ENCODE data around the gene ATG4D. TPM values are rescaled to one million over a fixed set of nuclear protein-coding genes. Genes with fewer than 3 reads are reported as not detected.
A peak's percentile ranks its signal among the peaks of the same experiment; 100 is the strongest.

ATG4D gene
- total and polyA plus RNA-seq, 2 experiments from 2014 or later: 6.2 to 18.0 TPM

- H3K4me3 ChIP-seq: peak within 1 kb of the TSS; percentile 80
- peak within 1 kb of the TSS; percentile 75 for H3K4me2 ChIP-seq (ENCODE audit: unreplicated experiment)
- WGBS, 2 experiments (ENCODE audit: low coverage in 1 of 2, low lambda C conversion rate in 2 of 2, missing lambda C conversion rate in 2 of 2): 1 to 2% methylated on average over 53 to 70 of the region's 94 CpGs
- H3K9me2 ChIP-seq (ENCODE audit: insufficient read depth): no peaks in the 10 kb centered on the region
- H3K27ac ChIP-seq: peak within 1 kb of the TSS; percentile 64
- peak within 1 kb of the TSS; percentile 87 for H3K9ac ChIP-seq
- no peak for TF ChIP-seq EZH2phosphoT487 (IDR thresholded peaks at IDR 0.05; ENCODE audit: insufficient read depth, low read depth)
- TF ChIP-seq EZH2 (IDR thresholded peaks at IDR 0.05; ENCODE audit: insufficient read depth, poor library complexity, severe bottlenecking): no peak
- peak within 1 kb of the TSS; percentile 90 for H2AFZ ChIP-seq
- DNase-seq: peak; percentile 99
- no peaks in the 10 kb centered on the region for H3K27me3 ChIP-seq (replicated peaks; ENCODE audit: insufficient read depth)
- H3K79me2 ChIP-seq (ENCODE audit: insufficient read depth): peaks cover 28% of the 10 kb centered on the region
- H3K4me1 ChIP-seq (ENCODE audit: insufficient read depth): peaks cover 18% of the 10 kb centered on the region; the same call in 1 of the 2 replicates
- no peaks in the 10 kb centered on the region for H3K9me3 ChIP-seq (ENCODE audit: low read depth)
- H3K36me3 ChIP-seq (ENCODE audit: low read depth): no peaks in the 10 kb centered on the region
- H3F3A ChIP-seq (ENCODE audit: insufficient read depth): peaks cover 8% of the 10 kb centered on the region
- H4K20me1 ChIP-seq (ENCODE audit: insufficient read depth): no peaks in the 10 kb centered on the region
- in situ Hi-C loops (cut with MboI): no loop called here
Observed at GRCh38 chr19:10565567-10566407, 22.1 kb downstream of the ATG4D start, which contains the start of gene KRI1. KRI1 (minus strand) TSS chr19:10566010; CDS start chr19:10565999, 11 bp downstream.

GRCh38 chr19:10566408-10566657 lies 22.6 kb downstream of the ATG4D start:
- no peaks in the 10 kb centered on the region for H3K9me2 ChIP-seq (ENCODE audit: insufficient read depth)
- H3F3A ChIP-seq (ENCODE audit: insufficient read depth): peaks cover 8% of the 10 kb centered on the region
- peak overlapping the region; percentile 87 for H3K9ac ChIP-seq
- H3K9me3 ChIP-seq (ENCODE audit: low read depth): no peaks in the 10 kb centered on the region
- in situ Hi-C loops (cut with MboI): no loop called here
- H3K27me3 ChIP-seq (replicated peaks; ENCODE audit: insufficient read depth): no peaks in the 10 kb centered on the region
- no peak for TF ChIP-seq EZH2phosphoT487 (IDR thresholded peaks at IDR 0.05; ENCODE audit: insufficient read depth, low read depth)
- TF ChIP-seq EZH2 (IDR thresholded peaks at IDR 0.05; ENCODE audit: insufficient read depth, poor library complexity, severe bottlenecking): no peak
- H3K4me1 ChIP-seq (ENCODE audit: insufficient read depth): peaks cover 18% of the 10 kb centered on the region; the same call in 1 of the 2 replicates
- 2 to 3% methylated on average over 4 of the region's 4 CpGs for WGBS, 2 experiments (ENCODE audit: low coverage in 1 of 2, low lambda C conversion rate in 2 of 2, missing lambda C conversion rate in 2 of 2)
- no peaks in the 10 kb centered on the region for H3K36me3 ChIP-seq (ENCODE audit: low read depth)
- peak overlapping the region; percentile 65 for H2AFZ ChIP-seq
- peaks cover 28% of the 10 kb centered on the region for H3K79me2 ChIP-seq (ENCODE audit: insufficient read depth)
- H3K27ac ChIP-seq: peak overlapping the region; percentile 64
- no peak for DNase-seq
- H3K4me2 ChIP-seq (ENCODE audit: unreplicated experiment): peak overlapping the region; percentile 75
- no peaks in the 10 kb centered on the region for H4K20me1 ChIP-seq (ENCODE audit: insufficient read depth)
- peak overlapping the region; percentile 73 for H3K4me3 ChIP-seq

- H3K36me3 ChIP-seq (ENCODE audit: low read depth): no peaks in the 10 kb centered on the region
- H3K9me2 ChIP-seq (ENCODE audit: insufficient read depth): no peaks in the 10 kb centered on the region
- H2AFZ ChIP-seq: peak overlapping the region; percentile 65
- H3K9me3 ChIP-seq (ENCODE audit: low read depth): no peaks in the 10 kb centered on the region
- in situ Hi-C loops (cut with MboI): no loop called here
- no peaks in the 10 kb centered on the region for H4K20me1 ChIP-seq (ENCODE audit: insufficient read depth)
- H3K9ac ChIP-seq: peak overlapping the region; percentile 87
- DNase-seq: peak; percentile 20
- H3K27me3 ChIP-seq (replicated peaks; ENCODE audit: insufficient read depth): no peaks in the 10 kb centered on the region
- H3K4me1 ChIP-seq (ENCODE audit: insufficient read depth): peaks cover 18% of the 10 kb centered on the region; the same call in 1 of the 2 replicates
- peak overlapping the region; percentile 75 for H3K4me2 ChIP-seq (ENCODE audit: unreplicated experiment)
- WGBS, 2 experiments (ENCODE audit: low coverage in 1 of 2, low lambda C conversion rate in 2 of 2, missing lambda C conversion rate in 2 of 2): 76% methylated on average over 19 of the region's 19 CpGs
- peak overlapping the region; percentile 78 for H3K4me3 ChIP-seq
- TF ChIP-seq EZH2phosphoT487 (IDR thresholded peaks at IDR 0.05; ENCODE audit: insufficient read depth, low read depth): no peak
- no peak for TF ChIP-seq EZH2 (IDR thresholded peaks at IDR 0.05; ENCODE audit: insufficient read depth, poor library complexity, severe bottlenecking)
- H3F3A ChIP-seq (ENCODE audit: insufficient read depth): peaks cover 8% of the 10 kb centered on the region
- peaks cover 28% of the 10 kb centered on the region for H3K79me2 ChIP-seq (ENCODE audit: insufficient read depth)
- H3K27ac ChIP-seq: peak overlapping the region; percentile 64
Observed at GRCh38 chr19:10566658-10567410, 23.1 kb downstream of the ATG4D start.

DNA sequence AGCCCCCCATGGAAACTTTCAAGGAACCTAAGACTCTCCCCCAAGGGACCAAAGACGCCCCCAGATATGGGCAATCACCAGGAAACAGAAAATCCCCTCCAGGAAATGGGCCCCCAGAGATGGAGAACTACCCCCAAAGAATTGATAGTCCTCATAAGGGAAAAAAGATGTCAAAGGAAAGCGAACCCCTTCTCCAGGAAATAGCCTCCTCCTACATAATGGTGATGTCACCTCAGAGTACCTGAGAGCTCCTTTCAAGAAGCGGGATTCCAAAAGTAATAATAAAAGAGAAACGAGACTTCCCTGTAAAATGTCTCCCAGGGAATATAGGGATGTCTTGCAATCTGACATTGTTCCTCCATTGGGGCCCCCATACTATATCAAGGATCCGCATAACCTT lies 24.0 kb downstream of the ATG4D start:
- H3K27me3 ChIP-seq (replicated peaks; ENCODE audit: insufficient read depth): no peaks in the 10 kb centered on the region
- H3K9ac ChIP-seq: peak overlapping the region; percentile 57; the same call in 1 of the 2 replicates
- no peaks in the 10 kb centered on the region for H3K9me2 ChIP-seq (ENCODE audit: insufficient read depth)
- H3K4me3 ChIP-seq: peak overlapping the region; percentile 78
- no peaks in the 10 kb centered on the region for H3K36me3 ChIP-seq (ENCODE audit: low read depth)
- H3K4me1 ChIP-seq (ENCODE audit: insufficient read depth): peaks cover 18% of the 10 kb centered on the region; the same call in 1 of the 2 replicates
- TF ChIP-seq EZH2phosphoT487 (IDR thresholded peaks at IDR 0.05; ENCODE audit: insufficient read depth, low read depth) (no peak), EZH2 (IDR thresholded peaks at IDR 0.05; ENCODE audit: insufficient read depth, poor library complexity, severe bottlenecking) (no peak)
- no peak for DNase-seq
- no peak overlapping the region for H3K27ac ChIP-seq
- H4K20me1 ChIP-seq (ENCODE audit: insufficient read depth): no peaks in the 10 kb centered on the region
- H3K4me2 ChIP-seq (ENCODE audit: unreplicated experiment): peak overlapping the region; percentile 67
- H2AFZ ChIP-seq: peak overlapping the region; percentile 40
- H3K79me2 ChIP-seq (ENCODE audit: insufficient read depth): peaks cover 28% of the 10 kb centered on the region
- in situ Hi-C loops (cut with MboI): no loop called here
- WGBS, 2 experiments (ENCODE audit: low coverage in 1 of 2, low lambda C conversion rate in 2 of 2, missing lambda C conversion rate in 2 of 2): 49 to 57% methylated on average over 5 of the region's 5 CpGs
- peaks cover 8% of the 10 kb centered on the region for H3F3A ChIP-seq (ENCODE audit: insufficient read depth)
- H3K9me3 ChIP-seq (ENCODE audit: low read depth): no peaks in the 10 kb centered on the region

Measured in GM23248 (cell line).